K562 (cell line): ENCODE results near the gene HSPB8. TPM values are rescaled to one million over a fixed set of nuclear protein-coding genes. Genes with fewer than 3 reads are reported as not detected.

Experiments used
- ATAC-seq: fragments of 200-7000 bp; cut with Tn5 transposase; 3 replicates; pipeline ENCODE4 v1.9.1; 2020; ENCODE audit warnings: moderate library complexity
- BruUV-seq: library from RNA; stranded (reverse); fragments of 400-500 nt; replicated peaks from 2 replicates; lab custom pipeline; 2021; lab: Mats Ljungman, UMichigan
- CTCF ChIA-PET: fragments of 300-600 bp; formaldehyde crosslinking; extraction: SDS; loops from one replicate; lab custom pipeline; 2021; ENCODE audit warnings: low intra/inter-chr PET ratio; lab: Yijun Ruan, JAX
- POLR2A ChIA-PET: fragments of 300-600, 350-650 bp; sonication (Branson Sonifier 250); formaldehyde crosslinking; extraction: SDS; loops from one replicate; lab custom pipeline; 2021; ENCODE audit warnings: antibody characterized with exemption, inconsistent platforms; lab: Yijun Ruan, JAX
- DNase-seq, 4 experiments: peaks; one replicate each; pipeline versions ENCODE4 v3.0.0 to v3.0.0-alpha.2; 2011 to 2018; ENCODE audit warnings: low spot score in 3 of 4, mixed read lengths in 3 of 4; ENCODE audit errors: extremely low read depth in 1 of 4
- FAIRE-seq: peaks from 2 replicates; lab custom pipeline; 2011; peaks lifted over from hg19 to GRCh38; lab: Jason Lieb, UNC
- H2AFZ ChIP-seq: 2 replicates; pipeline ENCODE4 v1.6.0; 2011; ENCODE audit warnings: low read depth, low read length, control low read depth, inconsistent platforms
- H3K27ac ChIP-seq: fragments of 200-600 bp; 3 replicates; pipeline ENCODE4 v1.8.0; 2011; ENCODE audit warnings: low read depth, mild to moderate bottlenecking, control low read depth, inconsistent platforms, low read length, moderate library complexity, mixed read lengths; ENCODE audit errors: extremely low read depth
- H3K27me3 ChIP-seq, 2 experiments: fragments of 300-600 bp in 1 of 2; 2 replicates in 1 of 2; 3 replicates in 1 of 2; pipeline versions ENCODE4 v1.6.0 to v1.8.0; 2011; ENCODE audit warnings: inconsistent platforms in 2 of 2, low read length in 2 of 2, mild to moderate bottlenecking in 1 of 2, mixed read lengths in 1 of 2, moderate library complexity in 1 of 2; ENCODE audit not compliant: control insufficient read depth in 2 of 2, insufficient read depth in 2 of 2
- H3K36me3 ChIP-seq: fragments of 300-600 bp; 3 replicates; pipeline ENCODE4 v1.8.0; 2011; ENCODE audit warnings: mild to moderate bottlenecking, low read length, inconsistent platforms; ENCODE audit not compliant: control insufficient read depth, insufficient read depth
- H3K4me1 ChIP-seq, 2 experiments: fragments of 200-600 bp in 1 of 2; replicated peaks in 1 of 2; 2 replicates in 1 of 2; 3 replicates in 1 of 2; pipeline versions ENCODE4 v1.5.1 to v1.8.0; 2011; ENCODE audit warnings: inconsistent platforms in 2 of 2, low read length in 2 of 2, mild to moderate bottlenecking in 1 of 2, mixed read lengths in 1 of 2, moderate library complexity in 1 of 2; ENCODE audit not compliant: control insufficient read depth in 2 of 2, insufficient read depth in 2 of 2
- H3K4me2 ChIP-seq: 2 replicates; pipeline ENCODE4 v1.6.1; 2011; ENCODE audit warnings: low read length, control low read depth, inconsistent platforms, mixed read lengths; ENCODE audit not compliant: insufficient read depth
- H3K4me3 ChIP-seq: fragments of 200-600 bp; sonication (generic), shearing (Covaris generic); 2 replicates; pipeline ENCODE4 v1.5.1; 2016; ENCODE audit warnings: control low read depth, inconsistent platforms
- H3K79me2 ChIP-seq: fragments of 200-600 bp; 3 replicates; pipeline ENCODE4 v1.8.0; 2011; ENCODE audit warnings: low read length, inconsistent platforms; ENCODE audit not compliant: control insufficient read depth, insufficient read depth
- H3K9ac ChIP-seq, 2 experiments: 2 replicates each; pipeline versions ENCODE4 v1.6.0 to v1.6.1; 2011; ENCODE audit warnings: low read depth in 2 of 2, low read length in 2 of 2, control low read depth in 1 of 2, inconsistent platforms in 1 of 2, mild to moderate bottlenecking in 1 of 2, mixed read lengths in 1 of 2; ENCODE audit not compliant: insufficient read depth in 1 of 2
- H3K9me1 ChIP-seq: one replicate; pipeline ENCODE4 v1.6.0; 2011; ENCODE audit warnings: inconsistent platforms, mild to moderate bottlenecking, low read length, moderate library complexity; ENCODE audit not compliant: control insufficient read depth, insufficient read depth
- H3K9me3 ChIP-seq: replicated peaks from 2 replicates; pipeline ENCODE4 v1.5.1; 2011; ENCODE audit warnings: low read depth, low read length, inconsistent platforms; ENCODE audit not compliant: control insufficient read depth, insufficient read depth
- H4K20me1 ChIP-seq: replicated peaks from 2 replicates; pipeline ENCODE4 v1.6.1; 2011; ENCODE audit warnings: low read length, inconsistent platforms, mixed read lengths; ENCODE audit not compliant: control insufficient read depth, insufficient read depth
- CBX5 ChIP-seq: IDR thresholded peaks from 2 replicates; pipeline ENCODE4 v1.6.1; 2014; ENCODE audit warnings: low read depth, borderline replicate concordance
- CHD4 ChIP-seq: fragments of 200-600 bp; sonication (generic); IDR thresholded peaks from 3 replicates; pipeline ENCODE4 v1.6.1; 2012; ENCODE audit warnings: low read depth, mild to moderate bottlenecking, mixed read lengths, low read length, inconsistent platforms; ENCODE audit not compliant: insufficient read depth, insufficient replicate concordance, poor library complexity, severe bottlenecking
- CREM ChIP-seq: IDR thresholded peaks from 2 replicates; pipeline ENCODE4 v1.6.1; 2014; ENCODE audit warnings: antibody characterized with exemption, low read depth
- NFE2 ChIP-seq: IDR thresholded peaks from 2 replicates; pipeline ENCODE4 v1.6.1; 2014; ENCODE audit warnings: antibody characterized with exemption, low read depth
- PRMT5 ChIP-seq: sonication (generic); formaldehyde crosslinking; IDR thresholded peaks from 2 replicates; pipeline ENCODE4 v1.5.0; 2020; ENCODE audit warnings: missing genetic modification reagents
- ZBTB7A ChIP-seq: IDR thresholded peaks from 2 replicates; pipeline ENCODE4 v1.6.1; 2011; ENCODE audit warnings: low read depth, mild to moderate bottlenecking, low read length, moderate library complexity, borderline replicate concordance; ENCODE audit not compliant: control insufficient read depth
- WGBS: fragments of 100-300 bp; shearing (Covaris generic); methylation state at CpG from one replicate; pipeline ENCODE4 v1.1.6; 2016; ENCODE audit warnings: low coverage, mixed read lengths; ENCODE audit not compliant: insufficient coverage; ENCODE audit errors: missing lambda C conversion rate; 5-methylcytosine and 5-hydroxymethylcytosine counted together
- in situ Hi-C: fragments of 300-500 bp; cut with MboI; formaldehyde crosslinking; loops from 4 replicates; pipeline ENCODE4 v1.15.0; 2018; ENCODE audit warnings: inconsistent platforms, mixed read lengths
- intact Hi-C: fragments of 100-400 bp; cut with micrococcal nuclease; formaldehyde crosslinking; loops from 2 replicates; pipeline ENCODE4 v1.14.2; 2022
- polyA plus RNA-seq, 8 experiments: library from polyadenylated mRNA; depleted of rRNA in 4 of 8; stranded (reverse) in 5 of 8; unstranded in 3 of 8; fragments of >200 nt; fragmentation: Nextera tagmentation in 2 of 8; fragmentation: Illumina TruSeq in 1 of 8; extraction: Ambion mirVana in 2 of 8; extraction: Trizol in 1 of 8; gene quantifications; 2 replicates each; pipeline versions ENCODE4 v1.2.1 to v1.2.3, GENCODE V29; 2011 to 2014; ENCODE audit warnings: inconsistent platforms in 1 of 8, missing spikeins in 1 of 8
- total RNA-seq, 7 experiments: library from RNA; depleted of rRNA in 6 of 7; stranded (reverse); fragments of >200 nt in 6 of 7; fragmentation: Illumina TruSeq in 2 of 7; extraction: Trizol in 2 of 7; gene quantifications; 2 replicates each; pipeline versions ENCODE4 v1.2.1 to v1.2.3, GENCODE V29; 2011 to 2021; ENCODE audit warnings: low replicate concordance in 1 of 7
- TF ChIP-seq, protein P1 (sequence below): fragments of 250-450 bp; sonication (Bioruptor Pico); IDR thresholded peaks from 2 replicates; pipeline ENCODE4 v1.8.0; 2022; ENCODE audit warnings: moderate library complexity, mild to moderate bottlenecking, inconsistent platforms

HSPB8 gene
- total and polyA plus RNA-seq, 9 of the 15 experiments (the other 6 are each of a cell fraction or from before 2014, with no cell fraction given), result 0.13 TPM; not detected in 8

GRCh38 chr12:119167902-119168301 is 10.8 kb upstream of the HSPB8 start:
- CTCF ChIA-PET, result no interaction called here
- in situ Hi-C loops, result no loop called here
- no peak for DNase-seq
- H3K9me1 ChIP-seq, result no peaks in the 10 kb centered on the region
- H3K4me1 ChIP-seq, result no peaks in the 10 kb centered on the region
- TF ChIP-seq NFE2 (no peak), PRMT5 (no peak), CBX5 (no peak)
- no peak for FAIRE-seq
- no peak overlapping the region for H3K4me2 ChIP-seq
- no TSS peak for BruUV-seq
- no peak overlapping the region for H3K4me3 ChIP-seq
- intact Hi-C loops, result no loop called here
- no peak overlapping the region for H3K27ac ChIP-seq
- ATAC-seq, result no peak
- no peak overlapping the region for H2AFZ ChIP-seq
- peaks cover 9 to 14% of the 10 kb centered on the region in 2 experiments; a peak in 3 of 5 replicates for H3K27me3 ChIP-seq
- no peak overlapping the region for H3K9ac ChIP-seq
- H3K36me3 ChIP-seq, result no peaks in the 10 kb centered on the region
- POLR2A ChIA-PET, result no interaction called here
- 0 out of 2 replicates have a peak, but pooled peaks cover 1% of the 10 kb centered on the region for H3K9me3 ChIP-seq
- no peaks in the 10 kb centered on the region for H3K79me2 ChIP-seq
- H4K20me1 ChIP-seq, result no peaks in the 10 kb centered on the region; the same call in 1 of the 2 replicates
- WGBS, result 3% methylated on average over 3 of the region's 3 CpGs

DNA sequence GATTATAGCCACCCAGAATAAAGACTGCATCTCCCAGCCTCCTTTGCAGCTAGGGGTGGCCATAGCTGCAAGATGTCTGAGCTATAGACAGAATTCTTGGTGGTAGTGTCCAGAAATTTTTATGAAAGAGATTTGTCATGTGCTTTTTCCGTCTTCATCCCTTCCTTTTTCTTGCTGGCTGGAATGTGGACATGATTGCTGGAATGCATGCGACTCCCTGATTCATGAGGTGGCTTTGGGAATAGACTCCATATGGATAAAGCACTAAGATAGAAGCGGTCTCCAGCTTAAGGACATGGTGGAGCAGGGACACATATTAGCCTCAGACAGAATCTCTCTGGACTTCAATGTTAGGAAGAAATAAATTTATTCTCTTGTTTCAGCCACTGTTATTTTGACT is 10.0 kb upstream of the HSPB8 start:
- ATAC-seq, result no peak
- in situ Hi-C loops, result no loop called here
- WGBS, result 0% methylated on average over 3 of the region's 3 CpGs
- DNase-seq, result no peak
- Histone ChIP-seq H4K20me1 (no peaks in the 10 kb centered on the region; the same call in 1 of the 2 replicates), H3K4me1 (no peaks in the 10 kb centered on the region), H3K27me3 (peaks cover 9 to 19% of the 10 kb centered on the region in 2 experiments; a peak in 3 of 5 replicates), H3K79me2 (no peaks in the 10 kb centered on the region), H3K9me3 (0 out of 2 replicates have a peak, but pooled peaks cover 1% of the 10 kb centered on the region), H3K27ac (no peak overlapping the region), H3K4me3 (no peak overlapping the region), H3K9me1 (no peaks in the 10 kb centered on the region), H3K36me3 (no peaks in the 10 kb centered on the region), H3K9ac (no peak overlapping the region), H2AFZ (no peak overlapping the region), H3K4me2 (no peak overlapping the region)
- no peak for FAIRE-seq
- ChIA-PET POLR2A (interaction anchor here (0.7 kb wide), 2 partner anchors 13 to 37 kb away, joined by 3 to 4 read pairs; no protein-coding TSS in a partner anchor), CTCF (no interaction called here)
- BruUV-seq, result no TSS peak
- TF ChIP-seq, protein P1, sequence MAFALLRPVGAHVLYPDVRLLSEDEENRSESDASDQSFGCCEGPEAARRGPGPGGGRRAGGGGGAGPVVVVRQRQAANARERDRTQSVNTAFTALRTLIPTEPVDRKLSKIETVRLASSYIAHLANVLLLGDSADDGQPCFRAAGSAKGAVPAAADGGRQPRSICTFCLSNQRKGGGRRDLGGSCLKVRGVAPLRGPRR, result no peak
- no peak for TF ChIP-seq CHD4
- no peak for TF ChIP-seq CREM
- TF ChIP-seq ZBTB7A, result no peak
- intact Hi-C loops, result no loop called here
